HG03196 (cell line): ENCODE data around the gene C6orf141.

ENCODE experiments used
- ATAC-seq: cut with Tn5 transposase; IDR thresholded peaks from one replicate; pipeline ENCODE4 v1.9.1; 2021; ENCODE audit not compliant: unreplicated experiment

The C6orf141 gene

GRCh38 chr6:49550492-49551077 is at the start of gene C6orf141:
Gene C6orf141 (plus strand): TSS chr6:49550668. CDS start chr6:49550793, 125 bp downstream.
- ATAC-seq, result peak; percentile 53

GRCh38 chr6:49504666-49505065 is 45.8 kb upstream of the C6orf141 start:
- ATAC-seq, result no peak

- ATAC-seq, result no peak
Measured at GRCh38 chr6:49506569-49507111, 43.8 kb upstream of the C6orf141 start.

- ATAC-seq, result no peak
Measured at GRCh38 chr6:49509342-49509741, 41.1 kb upstream of the C6orf141 start.

- no peak for ATAC-seq
Measured at GRCh38 chr6:49513153-49513989, 37.1 kb upstream of the C6orf141 start.

- no peak for ATAC-seq
Measured at GRCh38 chr6:49514571-49515484, 35.6 kb upstream of the C6orf141 start.

GRCh38 chr6:49515485-49516146 is 34.9 kb upstream of the C6orf141 start:
- ATAC-seq, result no peak

- no peak for ATAC-seq
Measured at GRCh38 chr6:49516147-49516505, 34.3 kb upstream of the C6orf141 start.

GRCh38 chr6:49517919-49518318 is 32.5 kb upstream of the C6orf141 start:
- no peak for ATAC-seq

- peak; percentile 69 for ATAC-seq
Measured at GRCh38 chr6:49519660-49520059, 30.8 kb upstream of the C6orf141 start.

GRCh38 chr6:49522710-49523593 is 27.5 kb upstream of the C6orf141 start:
- ATAC-seq, result no peak

- no peak for ATAC-seq
Measured at GRCh38 chr6:49523901-49524300, 26.6 kb upstream of the C6orf141 start.

GRCh38 chr6:49524541-49524940 is 25.9 kb upstream of the C6orf141 start:
- ATAC-seq, result no peak

GRCh38 chr6:49526598-49526997 is 23.9 kb upstream of the C6orf141 start:
- no peak for ATAC-seq

- no peak for ATAC-seq
Measured at GRCh38 chr6:49527320-49527719, 23.1 kb upstream of the C6orf141 start.

GRCh38 chr6:49528571-49528970 is 21.9 kb upstream of the C6orf141 start:
- ATAC-seq, result no peak

GRCh38 chr6:49530141-49530776 is 20.2 kb upstream of the C6orf141 start:
- no peak for ATAC-seq

- peak; percentile 91 for ATAC-seq
Measured at GRCh38 chr6:49531774-49532569, 18.5 kb upstream of the C6orf141 start.
